ENCODE results near the gene HSD17B2.

The HSD17B2 gene

GRCh38 chr16:82044585-82044911, 9.5 kb downstream of the HSD17B2 start:
- H3K4me1 ChIP-seq (ENCODE audit: control insufficient read depth, insufficient read depth, low read length): no peaks in the 10 kb centered on the region
- no peak overlapping the region for H3K4me3 ChIP-seq (ENCODE audit: low read length)
- no peak overlapping the region for H3K9ac ChIP-seq (ENCODE audit: low read length)
- no peak overlapping the region for H3K27ac ChIP-seq (ENCODE audit: low read depth, low read length)
- H3K27me3 ChIP-seq (ENCODE audit: control insufficient read depth, insufficient read depth, low read length): no peaks in the 10 kb centered on the region
- H3K36me3 ChIP-seq (ENCODE audit: control insufficient read depth, insufficient read depth, low read length): no peaks in the 10 kb centered on the region

DNA sequence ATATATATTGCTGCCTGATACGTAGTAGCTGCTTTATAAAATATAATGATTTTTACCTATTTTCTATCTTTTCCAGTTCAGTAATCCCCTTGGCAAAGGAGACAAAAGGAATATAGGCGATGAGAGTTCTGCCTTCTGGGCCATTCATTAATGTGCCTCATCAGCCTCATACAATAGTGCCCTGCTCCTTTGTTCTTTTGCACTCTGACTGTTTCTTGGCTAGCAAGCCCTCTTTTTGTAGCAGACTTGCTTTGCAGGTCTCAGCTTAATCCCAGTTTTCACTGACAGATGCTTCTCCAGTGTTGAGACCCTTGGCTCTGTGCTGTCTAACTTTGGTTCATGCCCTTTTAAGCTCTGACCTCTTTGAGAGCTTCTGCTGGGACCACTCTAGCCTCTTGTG, 10.4 kb downstream of the HSD17B2 start:
- Histone ChIP-seq H3K27me3 (ENCODE audit: control insufficient read depth, insufficient read depth, low read length) (no peaks in the 10 kb centered on the region), H3K27ac (ENCODE audit: low read depth, low read length) (no peak overlapping the region), H3K9ac (ENCODE audit: low read length) (no peak overlapping the region), H3K4me3 (ENCODE audit: low read length) (no peak overlapping the region), H3K36me3 (ENCODE audit: control insufficient read depth, insufficient read depth, low read length) (no peaks in the 10 kb centered on the region), H3K4me1 (ENCODE audit: control insufficient read depth, insufficient read depth, low read length) (no peaks in the 10 kb centered on the region)

GRCh38 chr16:82046541-82046940, 11.5 kb downstream of the HSD17B2 start:
- H3K9ac ChIP-seq (ENCODE audit: low read length): no peak overlapping the region
- no peaks in the 10 kb centered on the region for H3K27me3 ChIP-seq (ENCODE audit: control insufficient read depth, insufficient read depth, low read length)
- H3K27ac ChIP-seq (ENCODE audit: low read depth, low read length): no peak overlapping the region
- H3K4me1 ChIP-seq (ENCODE audit: control insufficient read depth, insufficient read depth, low read length): no peaks in the 10 kb centered on the region
- no peaks in the 10 kb centered on the region for H3K36me3 ChIP-seq (ENCODE audit: control insufficient read depth, insufficient read depth, low read length)
- H3K4me3 ChIP-seq (ENCODE audit: low read length): no peak overlapping the region

- Histone ChIP-seq H3K4me3 (ENCODE audit: low read length) (no peak overlapping the region), H3K36me3 (ENCODE audit: control insufficient read depth, insufficient read depth, low read length) (no peaks in the 10 kb centered on the region), H3K4me1 (ENCODE audit: control insufficient read depth, insufficient read depth, low read length) (no peaks in the 10 kb centered on the region), H3K27me3 (ENCODE audit: control insufficient read depth, insufficient read depth, low read length) (no peaks in the 10 kb centered on the region), H3K9ac (ENCODE audit: low read length) (no peak overlapping the region), H3K27ac (ENCODE audit: low read depth, low read length) (no peak overlapping the region)
Measured at GRCh38 chr16:82046941-82047340, 11.9 kb downstream of the HSD17B2 start.

- no peaks in the 10 kb centered on the region for H3K4me1 ChIP-seq (ENCODE audit: control insufficient read depth, insufficient read depth, low read length)
- H3K27ac ChIP-seq (ENCODE audit: low read depth, low read length): no peak overlapping the region
Measured at GRCh38 chr16:82047374-82047773, 12.3 kb downstream of the HSD17B2 start.

GRCh38 chr16:82047787-82048186, 12.7 kb downstream of the HSD17B2 start:
- H3K36me3 ChIP-seq (ENCODE audit: control insufficient read depth, insufficient read depth, low read length): no peaks in the 10 kb centered on the region
- H3K27ac ChIP-seq (ENCODE audit: low read depth, low read length): no peak overlapping the region
- H3K4me3 ChIP-seq (ENCODE audit: low read length): no peak overlapping the region
- H3K27me3 ChIP-seq (ENCODE audit: control insufficient read depth, insufficient read depth, low read length): no peaks in the 10 kb centered on the region
- H3K9ac ChIP-seq (ENCODE audit: low read length): no peak overlapping the region
- H3K4me1 ChIP-seq (ENCODE audit: control insufficient read depth, insufficient read depth, low read length): no peaks in the 10 kb centered on the region

More at GRCh38 chr16:82047374-82047773, 12.3 kb downstream of the HSD17B2 start:
- Histone ChIP-seq H3K9ac (ENCODE audit: low read length) (no peak overlapping the region), H3K36me3 (ENCODE audit: control insufficient read depth, insufficient read depth, low read length) (no peaks in the 10 kb centered on the region), H3K27me3 (ENCODE audit: control insufficient read depth, insufficient read depth, low read length) (no peaks in the 10 kb centered on the region), H3K4me3 (ENCODE audit: low read length) (no peak overlapping the region)

DNA sequence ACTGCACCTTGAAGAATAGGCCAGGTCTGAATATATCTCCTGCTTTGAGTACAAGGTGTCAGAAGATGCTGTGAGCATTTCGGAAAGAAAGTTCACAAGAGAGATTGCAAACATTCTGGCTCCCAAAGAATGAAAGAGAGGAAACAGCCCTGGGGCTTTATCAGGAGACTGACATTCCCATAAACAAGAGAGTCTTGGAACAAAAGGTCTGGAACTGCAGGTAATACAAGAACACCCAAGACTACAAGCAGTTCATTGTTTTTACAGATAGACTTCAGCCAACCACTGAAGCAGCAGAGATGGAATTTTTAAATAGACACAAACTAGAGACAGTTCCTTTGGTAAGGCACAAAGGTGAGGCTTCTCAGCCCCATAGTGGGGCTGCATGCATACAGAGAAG, 14.4 kb downstream of the HSD17B2 start:
- H3K4me1 ChIP-seq (ENCODE audit: control insufficient read depth, insufficient read depth, low read length): no peaks in the 10 kb centered on the region
- H3K36me3 ChIP-seq (ENCODE audit: control insufficient read depth, insufficient read depth, low read length): no peaks in the 10 kb centered on the region
- H3K27me3 ChIP-seq (ENCODE audit: control insufficient read depth, insufficient read depth, low read length): no peaks in the 10 kb centered on the region
- no peak overlapping the region for H3K9ac ChIP-seq (ENCODE audit: low read length)
- no peak overlapping the region for H3K27ac ChIP-seq (ENCODE audit: low read depth, low read length)
- H3K4me3 ChIP-seq (ENCODE audit: low read length): no peak overlapping the region

- H3K27ac ChIP-seq (ENCODE audit: low read depth, low read length): no peak overlapping the region
- H3K9ac ChIP-seq (ENCODE audit: low read length): no peak overlapping the region
- no peaks in the 10 kb centered on the region for H3K27me3 ChIP-seq (ENCODE audit: control insufficient read depth, insufficient read depth, low read length)
- H3K4me3 ChIP-seq (ENCODE audit: low read length): no peak overlapping the region
- H3K36me3 ChIP-seq (ENCODE audit: control insufficient read depth, insufficient read depth, low read length): no peaks in the 10 kb centered on the region
- H3K4me1 ChIP-seq (ENCODE audit: control insufficient read depth, insufficient read depth, low read length): no peaks in the 10 kb centered on the region
Measured at GRCh38 chr16:82050506-82050905, 15.5 kb downstream of the HSD17B2 start.

DNA sequence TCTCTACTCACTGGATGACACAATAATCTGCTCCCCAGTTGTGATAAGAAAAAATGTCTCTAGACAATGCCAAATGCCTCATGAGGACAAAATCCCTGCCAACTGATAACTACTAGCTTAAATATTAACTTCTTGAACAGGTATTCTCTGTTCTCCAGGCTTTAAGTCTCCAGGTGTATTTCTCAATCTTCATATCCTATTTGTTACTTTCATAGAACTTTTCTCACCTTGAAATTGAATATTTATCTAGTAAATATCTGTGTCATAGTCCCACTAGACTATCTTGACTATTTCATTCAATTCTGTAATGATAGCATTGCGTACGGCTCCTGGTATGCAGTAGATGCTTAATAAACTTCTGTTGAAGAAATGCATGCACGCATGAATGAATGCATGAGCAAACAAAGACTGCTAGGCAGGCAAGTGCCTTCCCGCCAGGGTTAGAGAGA, 15.9 kb downstream of the HSD17B2 start:
- Histone ChIP-seq H3K27ac (ENCODE audit: low read depth, low read length) (no peak overlapping the region), H3K36me3 (ENCODE audit: control insufficient read depth, insufficient read depth, low read length) (no peaks in the 10 kb centered on the region), H3K9ac (ENCODE audit: low read length) (no peak overlapping the region), H3K4me1 (ENCODE audit: control insufficient read depth, insufficient read depth, low read length) (no peaks in the 10 kb centered on the region), H3K27me3 (ENCODE audit: control insufficient read depth, insufficient read depth, low read length) (no peaks in the 10 kb centered on the region), H3K4me3 (ENCODE audit: low read length) (no peak overlapping the region)

- Histone ChIP-seq H3K27ac (ENCODE audit: low read depth, low read length) (no peak overlapping the region), H3K4me1 (ENCODE audit: control insufficient read depth, insufficient read depth, low read length) (no peaks in the 10 kb centered on the region), H3K27me3 (ENCODE audit: control insufficient read depth, insufficient read depth, low read length) (no peaks in the 10 kb centered on the region), H3K36me3 (ENCODE audit: control insufficient read depth, insufficient read depth, low read length) (no peaks in the 10 kb centered on the region), H3K4me3 (ENCODE audit: low read length) (no peak overlapping the region), H3K9ac (ENCODE audit: low read length) (no peak overlapping the region)
Measured at GRCh38 chr16:82051656-82052055, 16.6 kb downstream of the HSD17B2 start.

DNA sequence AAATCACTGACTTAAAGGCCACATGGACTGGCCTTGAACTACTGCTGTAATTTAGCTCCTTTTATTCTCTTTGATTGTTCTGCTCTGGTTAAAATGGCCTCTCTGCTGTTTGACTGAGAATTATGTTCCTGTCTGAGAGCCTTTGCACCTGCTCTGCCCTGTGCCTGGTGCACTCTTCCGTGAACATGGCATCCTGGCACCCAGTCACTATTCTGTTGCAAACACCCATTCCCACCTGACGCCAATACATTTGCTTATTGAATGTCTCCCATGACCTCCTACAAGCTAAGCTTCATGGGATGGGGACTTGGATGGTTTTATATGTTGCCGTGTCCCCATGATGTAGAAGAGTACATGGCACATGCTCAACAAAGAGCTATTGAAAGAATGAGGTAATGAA, 20.1 kb downstream of the HSD17B2 start:
- Histone ChIP-seq H3K27ac (ENCODE audit: low read depth, low read length) (no peak overlapping the region), H3K27me3 (ENCODE audit: control insufficient read depth, insufficient read depth, low read length) (no peaks in the 10 kb centered on the region), H3K9ac (ENCODE audit: low read length) (no peak overlapping the region), H3K4me3 (ENCODE audit: low read length) (no peak overlapping the region), H3K4me1 (ENCODE audit: control insufficient read depth, insufficient read depth, low read length) (no peaks in the 10 kb centered on the region), H3K36me3 (ENCODE audit: control insufficient read depth, insufficient read depth, low read length) (no peaks in the 10 kb centered on the region)

DNA sequence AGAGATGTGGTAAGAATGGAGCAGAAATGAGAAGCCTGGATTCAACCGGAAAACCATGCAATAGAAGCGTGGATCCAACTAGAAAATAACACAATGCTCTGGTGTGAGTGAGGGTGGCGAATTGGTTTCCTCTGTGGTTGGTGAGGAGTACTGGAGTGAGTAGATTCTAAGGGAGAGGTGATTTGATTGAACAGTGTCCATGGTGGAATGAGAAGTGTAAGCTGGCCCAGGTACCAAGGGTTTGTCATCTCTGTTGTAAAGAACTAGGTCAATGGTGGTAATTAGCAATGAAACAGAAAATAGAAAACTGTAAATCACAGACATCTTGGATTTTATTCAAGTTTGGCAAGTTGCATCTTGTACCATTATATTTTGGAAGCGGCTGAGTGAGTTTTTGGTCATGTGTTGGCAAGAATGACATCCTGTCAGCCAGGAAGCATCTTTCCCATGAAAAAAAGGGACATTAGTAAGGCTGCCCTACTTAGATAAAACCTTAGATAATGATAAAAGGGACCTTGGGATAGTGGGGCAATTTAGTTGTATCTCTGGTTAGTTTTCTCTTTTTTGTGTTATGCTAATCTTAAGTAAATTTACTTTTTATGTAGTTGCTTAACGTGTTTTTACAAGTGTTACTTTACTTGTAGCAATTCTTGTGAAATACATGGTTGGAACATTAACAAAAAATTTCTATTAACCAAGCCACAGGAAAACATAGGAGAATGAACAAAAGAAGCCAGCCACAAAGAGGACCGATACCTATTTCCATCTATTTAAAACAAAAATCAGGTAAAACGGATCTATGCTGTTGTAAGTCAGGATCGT, 20.9 kb downstream of the HSD17B2 start:
- H3K4me3 ChIP-seq (ENCODE audit: low read length): no peak overlapping the region
- no peaks in the 10 kb centered on the region for H3K36me3 ChIP-seq (ENCODE audit: control insufficient read depth, insufficient read depth, low read length)
- no peak overlapping the region for H3K9ac ChIP-seq (ENCODE audit: low read length)
- H3K27ac ChIP-seq (ENCODE audit: low read depth, low read length): no peak overlapping the region
- no peaks in the 10 kb centered on the region for H3K4me1 ChIP-seq (ENCODE audit: control insufficient read depth, insufficient read depth, low read length)
- no peaks in the 10 kb centered on the region for H3K27me3 ChIP-seq (ENCODE audit: control insufficient read depth, insufficient read depth, low read length)

- Histone ChIP-seq H3K4me1 (ENCODE audit: control insufficient read depth, insufficient read depth, low read length) (no peaks in the 10 kb centered on the region), H3K27ac (ENCODE audit: low read depth, low read length) (no peak overlapping the region), H3K36me3 (ENCODE audit: control insufficient read depth, insufficient read depth, low read length) (no peaks in the 10 kb centered on the region), H3K4me3 (ENCODE audit: low read length) (no peak overlapping the region), H3K9ac (ENCODE audit: low read length) (no peak overlapping the region), H3K27me3 (ENCODE audit: control insufficient read depth, insufficient read depth, low read length) (no peaks in the 10 kb centered on the region)
Measured at GRCh38 chr16:82056550-82056896, 21.5 kb downstream of the HSD17B2 start.

All from rectal smooth muscle tissue (tissue), 1 donor.